ENCODE data around the gene KBTBD3. TPM values are rescaled to one million over a fixed set of nuclear protein-coding genes. Genes with fewer than 3 reads are reported as not detected.

KBTBD3 gene
- total and polyA plus RNA-seq, 2 experiments from 2014 or later: 1.9 to 13.7 TPM

DNA sequence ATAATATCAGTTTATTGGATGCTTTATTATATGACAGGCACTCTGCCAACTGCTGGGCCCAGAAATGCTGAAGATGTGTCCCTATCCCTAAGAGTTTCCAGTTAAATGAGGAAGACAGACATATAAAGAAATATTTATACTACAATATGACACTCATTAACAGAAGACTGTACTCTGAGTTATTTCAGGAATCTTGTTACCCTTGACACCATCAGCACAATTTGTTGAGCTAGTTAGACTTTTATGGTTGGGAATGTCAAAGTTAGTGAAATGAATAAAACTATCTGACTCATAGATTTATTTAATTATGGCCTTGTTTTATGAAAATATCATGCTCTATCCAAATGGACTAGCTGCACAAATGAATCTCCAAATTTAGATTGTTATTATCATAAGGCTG lies 29.5 kb downstream of the KBTBD3 start (continued):
- TF ChIP-seq, protein P1, sequence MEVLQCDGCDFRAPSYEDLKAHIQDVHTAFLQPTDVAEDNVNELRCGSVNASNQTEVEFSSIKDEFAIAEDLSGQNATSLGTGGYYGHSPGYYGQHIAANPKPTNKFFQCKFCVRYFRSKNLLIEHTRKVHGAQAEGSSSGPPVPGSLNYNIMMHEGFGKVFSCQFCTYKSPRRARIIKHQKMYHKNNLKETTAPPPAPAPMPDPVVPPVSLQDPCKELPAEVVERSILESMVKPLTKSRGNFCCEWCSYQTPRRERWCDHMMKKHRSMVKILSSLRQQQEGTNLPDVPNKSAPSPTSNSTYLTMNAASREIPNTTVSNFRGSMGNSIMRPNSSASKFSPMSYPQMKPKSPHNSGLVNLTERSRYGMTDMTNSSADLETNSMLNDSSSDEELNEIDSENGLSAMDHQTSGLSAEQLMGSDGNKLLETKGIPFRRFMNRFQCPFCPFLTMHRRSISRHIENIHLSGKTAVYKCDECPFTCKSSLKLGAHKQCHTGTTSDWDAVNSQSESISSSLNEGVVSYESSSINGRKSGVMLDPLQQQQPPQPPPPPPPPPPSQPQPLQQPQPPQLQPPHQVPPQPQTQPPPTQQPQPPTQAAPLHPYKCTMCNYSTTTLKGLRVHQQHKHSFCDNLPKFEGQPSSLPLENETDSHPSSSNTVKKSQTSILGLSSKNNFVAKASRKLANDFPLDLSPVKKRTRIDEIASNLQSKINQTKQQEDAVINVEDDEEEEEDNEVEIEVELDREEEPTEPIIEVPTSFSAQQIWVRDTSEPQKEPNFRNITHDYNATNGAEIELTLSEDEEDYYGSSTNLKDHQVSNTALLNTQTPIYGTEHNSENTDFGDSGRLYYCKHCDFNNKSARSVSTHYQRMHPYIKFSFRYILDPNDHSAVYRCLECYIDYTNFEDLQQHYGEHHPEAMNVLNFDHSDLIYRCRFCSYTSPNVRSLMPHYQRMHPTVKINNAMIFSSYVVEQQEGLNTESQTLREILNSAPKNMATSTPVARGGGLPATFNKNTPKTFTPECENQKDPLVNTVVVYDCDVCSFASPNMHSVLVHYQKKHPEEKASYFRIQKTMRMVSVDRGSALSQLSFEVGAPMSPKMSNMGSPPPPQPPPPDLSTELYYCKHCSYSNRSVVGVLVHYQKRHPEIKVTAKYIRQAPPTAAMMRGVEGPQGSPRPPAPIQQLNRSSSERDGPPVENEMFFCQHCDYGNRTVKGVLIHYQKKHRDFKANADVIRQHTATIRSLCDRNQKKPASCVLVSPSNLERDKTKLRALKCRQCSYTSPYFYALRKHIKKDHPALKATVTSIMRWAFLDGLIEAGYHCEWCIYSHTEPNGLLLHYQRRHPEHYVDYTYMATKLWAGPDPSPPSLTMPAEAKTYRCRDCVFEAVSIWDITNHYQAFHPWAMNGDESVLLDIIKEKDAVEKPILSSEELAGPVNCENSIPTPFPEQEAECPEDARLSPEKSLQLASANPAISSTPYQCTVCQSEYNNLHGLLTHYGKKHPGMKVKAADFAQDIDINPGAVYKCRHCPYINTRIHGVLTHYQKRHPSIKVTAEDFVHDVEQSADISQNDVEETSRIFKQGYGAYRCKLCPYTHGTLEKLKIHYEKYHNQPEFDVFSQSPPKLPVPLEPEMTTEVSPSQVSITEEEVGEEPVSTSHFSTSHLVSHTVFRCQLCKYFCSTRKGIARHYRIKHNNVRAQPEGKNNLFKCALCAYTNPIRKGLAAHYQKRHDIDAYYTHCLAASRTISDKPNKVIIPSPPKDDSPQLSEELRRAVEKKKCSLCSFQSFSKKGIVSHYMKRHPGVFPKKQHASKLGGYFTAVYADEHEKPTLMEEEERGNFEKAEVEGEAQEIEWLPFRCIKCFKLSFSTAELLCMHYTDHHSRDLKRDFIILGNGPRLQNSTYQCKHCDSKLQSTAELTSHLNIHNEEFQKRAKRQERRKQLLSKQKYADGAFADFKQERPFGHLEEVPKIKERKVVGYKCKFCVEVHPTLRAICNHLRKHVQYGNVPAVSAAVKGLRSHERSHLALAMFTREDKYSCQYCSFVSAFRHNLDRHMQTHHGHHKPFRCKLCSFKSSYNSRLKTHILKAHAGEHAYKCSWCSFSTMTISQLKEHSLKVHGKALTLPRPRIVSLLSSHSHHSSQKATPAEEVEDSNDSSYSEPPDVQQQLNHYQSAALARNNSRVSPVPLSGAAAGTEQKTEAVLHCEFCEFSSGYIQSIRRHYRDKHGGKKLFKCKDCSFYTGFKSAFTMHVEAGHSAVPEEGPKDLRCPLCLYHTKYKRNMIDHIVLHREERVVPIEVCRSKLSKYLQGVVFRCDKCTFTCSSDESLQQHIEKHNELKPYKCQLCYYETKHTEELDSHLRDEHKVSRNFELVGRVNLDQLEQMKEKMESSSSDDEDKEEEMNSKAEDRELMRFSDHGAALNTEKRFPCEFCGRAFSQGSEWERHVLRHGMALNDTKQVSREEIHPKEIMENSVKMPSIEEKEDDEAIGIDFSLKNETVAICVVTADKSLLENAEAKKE (CRISPR knock-in tag; IDR thresholded peaks at IDR 0.05): no peak
- TF ChIP-seq NANOG (IDR thresholded peaks at IDR 0.05; ENCODE audit: borderline replicate concordance): no peak
- TF ChIP-seq JUNB (IDR thresholded peaks at IDR 0.05; ENCODE audit: unreplicated experiment): no peak
- TF ChIP-seq EZH2 (IDR thresholded peaks at IDR 0.05; ENCODE audit: low read depth, unreplicated experiment): no peak
- TF ChIP-seq EZH2phosphoT487 (IDR thresholded peaks at IDR 0.05; ENCODE audit: unreplicated experiment): no peak
- no peak for TF ChIP-seq ZNF114 (CRISPR knock-in tag; IDR thresholded peaks at IDR 0.05)
- TF ChIP-seq, protein P2, sequence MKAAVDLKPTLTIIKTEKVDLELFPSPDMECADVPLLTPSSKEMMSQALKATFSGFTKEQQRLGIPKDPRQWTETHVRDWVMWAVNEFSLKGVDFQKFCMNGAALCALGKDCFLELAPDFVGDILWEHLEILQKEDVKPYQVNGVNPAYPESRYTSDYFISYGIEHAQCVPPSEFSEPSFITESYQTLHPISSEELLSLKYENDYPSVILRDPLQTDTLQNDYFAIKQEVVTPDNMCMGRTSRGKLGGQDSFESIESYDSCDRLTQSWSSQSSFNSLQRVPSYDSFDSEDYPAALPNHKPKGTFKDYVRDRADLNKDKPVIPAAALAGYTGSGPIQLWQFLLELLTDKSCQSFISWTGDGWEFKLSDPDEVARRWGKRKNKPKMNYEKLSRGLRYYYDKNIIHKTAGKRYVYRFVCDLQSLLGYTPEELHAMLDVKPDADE (IDR thresholded peaks at IDR 0.05): no peak

DNA sequence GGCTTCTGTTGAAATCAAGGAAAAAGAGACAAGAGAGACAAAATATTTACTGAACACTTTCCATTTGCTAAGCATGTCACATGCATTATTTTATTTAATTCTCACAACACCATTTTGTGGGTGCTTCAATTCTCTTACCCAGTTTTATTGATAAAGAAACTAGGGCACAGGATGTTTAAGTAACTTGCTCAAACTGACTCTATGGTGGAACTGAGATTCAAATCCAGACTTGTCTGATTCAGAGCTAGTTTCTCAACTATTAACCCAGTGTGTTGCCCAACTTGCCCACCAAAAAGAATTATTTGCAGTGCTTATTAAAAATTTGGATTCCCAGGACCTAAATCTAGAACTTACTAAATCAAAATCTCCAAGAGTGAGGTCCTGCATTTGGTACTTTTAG lies 33.6 kb downstream of the KBTBD3 start:
- ATAC-seq (no peak), DNase-seq (ENCODE audit: low spot score) (no peak)
- Mint-ChIP-seq H3K4me1 (no peaks in the 10 kb centered on the region), H3K36me3 (ENCODE audit: low read depth) (no peaks in the 10 kb centered on the region), H3K27ac (no peak overlapping the region), H3K27me3 (ENCODE audit: insufficient read depth, low read depth, poor library complexity) (no peaks in the 10 kb centered on the region), H3K9me3 (no peaks in the 10 kb centered on the region), H3K4me3 (no peak overlapping the region)
- no peaks in the 10 kb centered on the region; the same call in 1 of the 2 replicates for H3K9me2 ChIP-seq (ENCODE audit: insufficient read depth)
- H3F3A ChIP-seq (replicated peaks; ENCODE audit: low read depth): no peaks in the 10 kb centered on the region
- H3K27ac ChIP-seq (ENCODE audit: low read depth): no peak overlapping the region
- no peak overlapping the region for H3K4me3 ChIP-seq
- H4K20me1 ChIP-seq (replicated peaks; ENCODE audit: insufficient read depth): no peaks in the 10 kb centered on the region
- TF ChIP-seq NANOG (IDR thresholded peaks at IDR 0.05; ENCODE audit: borderline replicate concordance) (no peak), ZNF114 (CRISPR knock-in tag; IDR thresholded peaks at IDR 0.05) (no peak), ZNF331 (CRISPR knock-in tag; IDR thresholded peaks at IDR 0.05; ENCODE audit: low read depth) (no peak), CREB1 (CRISPR knock-in tag; IDR thresholded peaks at IDR 0.05; ENCODE audit: low read depth) (no peak), EZH2phosphoT487 (IDR thresholded peaks at IDR 0.05; ENCODE audit: unreplicated experiment) (no peak)
- H3K27me3 ChIP-seq (ENCODE audit: insufficient read depth): no peaks in the 10 kb centered on the region
- H3K4me2 ChIP-seq: no peak overlapping the region
- H3K36me3 ChIP-seq (ENCODE audit: insufficient read depth): no peaks in the 10 kb centered on the region
- no peaks in the 10 kb centered on the region for H3K4me1 ChIP-seq (ENCODE audit: insufficient read depth)
- H3K79me2 ChIP-seq (replicated peaks; ENCODE audit: insufficient read depth): no peaks in the 10 kb centered on the region
- H2AFZ ChIP-seq: 0 out of 2 replicates have a peak overlapping the region, but pooled peaks have one; percentile 61
